ENCODE data around the gene ZNF134. TPM values are rescaled to one million over a fixed set of nuclear protein-coding genes. Genes with fewer than 3 reads are reported as not detected.

Gene ZNF134
- total RNA-seq, 1 donor from 2014 or later, result 15.9 TPM

- no peak for DNase-seq (ENCODE audit: low read depth in 2 of 2)
Observed at GRCh38 chr19:57637379-57637778, 23.3 kb downstream of the ZNF134 start.

DNA sequence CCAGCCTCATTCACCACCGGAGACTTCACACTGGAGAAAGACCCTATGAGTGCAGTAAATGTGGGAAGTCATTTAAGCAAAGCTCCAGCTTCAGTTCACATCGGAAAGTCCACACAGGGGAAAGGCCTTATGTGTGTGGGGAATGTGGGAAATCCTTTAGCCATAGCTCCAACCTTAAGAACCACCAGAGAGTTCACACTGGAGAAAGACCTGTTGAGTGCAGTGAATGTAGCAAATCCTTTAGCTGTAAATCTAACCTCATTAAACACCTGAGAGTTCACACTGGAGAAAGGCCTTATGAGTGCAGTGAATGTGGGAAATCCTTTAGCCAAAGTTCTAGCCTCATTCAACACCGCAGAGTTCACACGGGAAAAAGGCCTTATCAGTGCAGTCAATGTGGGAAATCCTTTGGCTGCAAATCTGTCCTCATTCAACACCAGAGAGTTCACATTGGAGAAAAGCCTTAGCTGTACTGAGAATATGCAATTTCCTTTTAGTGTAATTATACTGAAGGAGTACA lies 27.7 kb downstream of the ZNF134 start:
- DNase-seq (ENCODE audit: low read depth in 2 of 2), result no peak

DNA sequence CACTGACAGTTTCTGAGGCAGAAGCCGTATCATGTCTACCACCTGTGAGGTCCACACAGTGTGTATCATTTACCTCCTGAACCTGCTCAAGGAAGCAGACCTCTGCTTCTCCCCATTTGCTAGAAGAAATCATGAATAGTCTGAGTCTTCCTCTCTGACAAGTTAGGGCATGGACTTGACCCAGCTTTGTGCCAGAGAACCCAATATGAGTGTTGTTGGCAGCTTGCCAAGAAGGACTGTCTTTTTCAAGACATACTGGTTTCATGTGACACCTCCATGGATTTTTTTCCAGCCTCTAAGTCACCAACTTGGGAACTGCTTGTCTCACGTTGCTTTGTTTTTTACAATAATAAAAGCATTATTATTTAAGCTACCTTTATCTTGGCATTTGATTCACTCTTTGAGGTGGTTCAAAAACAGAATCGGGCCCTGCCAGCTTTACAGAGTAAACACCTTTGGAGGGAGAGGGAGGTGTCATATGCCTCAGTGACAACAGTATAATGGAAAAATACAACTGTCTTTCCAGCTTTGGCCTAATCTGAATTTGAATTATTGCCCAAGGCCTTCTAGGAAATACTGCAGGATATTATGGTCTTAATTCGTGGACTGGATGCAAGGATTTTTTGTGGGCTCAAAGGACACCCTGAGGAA lies 28.5 kb downstream of the ZNF134 start:
- no peak for DNase-seq (ENCODE audit: low read depth in 2 of 2)

DNA sequence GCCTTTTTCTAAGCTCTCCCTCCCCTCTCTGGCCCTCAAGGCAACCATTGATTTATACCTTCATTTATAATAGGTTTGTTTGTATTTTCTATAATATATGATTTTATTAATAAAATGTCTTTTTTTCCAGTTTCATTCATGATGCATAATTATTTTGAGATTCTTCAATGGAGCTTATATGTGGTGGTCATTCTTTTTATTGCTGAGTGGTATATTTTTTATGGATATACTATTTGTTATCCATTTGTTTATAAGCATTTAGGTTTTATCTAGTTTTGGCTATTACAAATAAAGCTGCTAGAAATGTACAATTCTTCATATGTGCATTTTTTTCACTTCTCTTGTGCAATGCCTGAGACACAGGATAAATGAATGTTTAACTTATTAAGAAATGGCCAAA lies 29.7 kb downstream of the ZNF134 start:
- DNase-seq (ENCODE audit: low read depth in 2 of 2), result no peak

DNA sequence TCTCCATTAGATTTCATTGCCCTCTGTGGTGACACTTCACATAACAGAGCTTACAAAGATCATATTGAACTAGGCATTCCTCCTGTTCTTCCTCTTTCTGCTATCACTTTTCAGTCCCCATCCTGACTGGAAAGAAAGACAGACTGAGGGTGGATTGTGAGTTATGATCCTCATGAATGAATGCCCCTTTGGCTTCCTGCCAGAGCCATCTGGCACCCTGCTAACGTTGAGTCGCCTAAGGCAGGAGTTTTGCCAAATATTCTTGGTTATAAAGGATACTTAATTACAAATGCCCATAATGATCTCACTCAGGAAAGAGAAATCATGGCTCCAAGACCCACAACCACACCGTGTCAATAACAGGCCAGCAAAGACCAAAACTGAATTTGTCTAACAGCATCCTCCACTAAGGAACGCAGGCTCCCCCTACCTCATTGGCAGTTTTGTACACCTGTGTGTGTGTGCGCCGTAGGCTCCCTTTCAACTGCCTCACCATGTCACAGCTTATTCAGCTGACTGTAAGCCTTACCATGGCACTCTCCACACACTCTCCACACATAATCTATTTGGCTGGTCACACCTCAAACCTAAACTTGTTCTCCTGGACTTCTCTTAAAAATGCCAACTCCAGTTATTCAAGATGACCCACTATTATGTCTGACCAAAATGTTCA lies 34.4 kb downstream of the ZNF134 start:
- DNase-seq (ENCODE audit: low read depth in 2 of 2), result no peak

- no peak for DNase-seq (ENCODE audit: low read depth in 2 of 2)
Observed at GRCh38 chr19:57651654-57651996, 37.6 kb downstream of the ZNF134 start.

- DNase-seq (ENCODE audit: low read depth in 2 of 2), result no peak
Observed at GRCh38 chr19:57653689-57654088, 39.6 kb downstream of the ZNF134 start.

DNA sequence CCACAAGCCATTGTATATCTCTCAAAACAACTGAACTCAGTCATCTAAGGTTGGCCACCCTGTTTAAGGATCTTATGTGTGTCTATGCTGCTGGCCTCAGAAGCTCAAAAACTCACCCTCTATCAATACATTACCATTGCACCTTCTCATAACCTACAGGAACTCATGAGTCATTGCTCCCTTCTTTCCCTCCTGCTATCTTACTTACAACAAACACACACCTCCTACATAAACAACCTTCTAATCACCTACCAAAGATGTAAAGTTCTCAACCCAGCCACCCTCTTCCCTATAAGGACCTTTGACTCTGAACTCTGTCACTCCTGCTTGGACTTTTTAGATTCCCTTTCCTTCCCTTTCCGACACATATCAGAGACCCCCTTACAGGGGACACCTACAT lies 41.4 kb downstream of the ZNF134 start:
- DNase-seq (ENCODE audit: low read depth in 2 of 2), result no peak

GRCh38 chr19:57656346-57656745 lies 42.3 kb downstream of the ZNF134 start:
- DNase-seq (ENCODE audit: low read depth in 2 of 2), result no peak

GRCh38 chr19:57664269-57665127 lies 50.5 kb downstream of the ZNF134 start:
- DNase-seq (ENCODE audit: low read depth in 2 of 2), result peak; percentile 26 to 32

GRCh38 chr19:57665261-57665806 lies 51.3 kb downstream of the ZNF134 start:
- no peak for DNase-seq (ENCODE audit: low read depth in 2 of 2)

GRCh38 chr19:57667228-57667627 lies 53.2 kb downstream of the ZNF134 start:
- no peak for DNase-seq (ENCODE audit: low read depth in 2 of 2)

DNA sequence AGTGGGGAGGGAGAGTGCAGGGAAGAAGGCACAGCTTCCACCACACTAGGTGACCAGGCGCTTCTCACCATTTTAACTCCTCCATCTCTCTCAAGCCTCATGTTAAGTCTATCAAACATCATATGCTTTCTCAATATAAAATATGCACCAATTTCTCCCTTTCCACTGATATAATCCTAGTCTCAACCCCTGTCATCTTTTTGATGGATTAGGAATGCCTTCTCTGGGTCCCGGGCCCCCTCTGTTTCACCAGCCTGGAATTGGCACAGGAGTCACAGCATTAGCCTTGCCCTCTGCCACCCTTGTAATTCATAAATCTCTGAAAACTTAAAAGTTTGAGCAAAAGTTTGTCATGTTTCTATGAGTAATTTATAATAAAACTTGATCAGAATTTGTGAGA lies 54.6 kb downstream of the ZNF134 start, which contains the start of gene ZSCAN4:
ZSCAN4 (plus strand) TSS at position 301 of the 400 bp plus-strand sequence. CDS start 7,211 bp downstream, outside the sequence.
- DNase-seq (ENCODE audit: low read depth in 2 of 2), result no peak

DNA sequence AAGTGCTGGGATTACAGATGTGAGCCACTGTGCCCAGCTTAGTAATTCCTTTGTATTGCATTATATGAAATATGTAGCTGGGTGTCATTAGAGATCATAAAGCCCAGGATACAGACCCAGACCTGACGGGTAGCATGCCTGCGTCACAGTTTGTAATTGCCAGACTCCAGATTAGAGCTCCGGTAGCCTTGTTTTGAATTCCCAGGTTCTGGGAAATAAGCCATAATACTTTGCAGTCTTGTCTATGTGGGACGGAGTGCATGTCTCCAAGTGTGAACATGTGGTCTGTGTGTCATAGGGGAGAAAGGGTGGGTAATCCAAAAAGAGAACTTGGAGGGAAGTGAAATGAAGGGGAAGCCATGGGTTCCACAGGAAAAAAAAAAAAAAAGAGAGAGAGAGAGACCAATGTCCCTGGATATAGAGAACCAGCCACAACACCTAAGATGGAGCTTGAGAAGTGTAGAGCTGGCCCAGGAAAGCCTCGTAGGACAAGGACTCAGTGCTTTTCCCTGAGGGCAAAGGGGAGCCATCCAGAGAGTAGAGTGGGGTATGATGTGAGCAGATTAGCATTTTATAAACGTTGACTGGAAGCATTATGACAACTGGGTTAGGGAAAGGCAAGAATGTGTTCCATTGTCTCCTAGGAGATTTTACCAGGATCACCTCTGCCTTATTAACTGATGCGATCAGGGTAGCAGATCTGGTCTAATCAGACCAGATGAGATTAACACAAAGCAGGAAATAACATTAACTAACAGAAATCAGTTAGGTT lies 57.3 kb downstream of the ZNF134 start:
- no peak for DNase-seq (ENCODE audit: low read depth in 2 of 2)

GRCh38 chr19:57672466-57672865 lies 58.4 kb downstream of the ZNF134 start:
- no peak for DNase-seq (ENCODE audit: low read depth in 2 of 2)

Other genes with a start within 250 kb of the ZNF134 start
- 8.1 and 11.3 TPM in 2 replicates for gene ZNF548, start 224.4 kb upstream of the ZNF134 start, total RNA-seq
- 6.8 and 10.9 TPM in 2 replicates for gene ZNF17, start 203.1 kb upstream of the ZNF134 start, total RNA-seq
- gene ZNF749, start 178.9 kb upstream of the ZNF134 start, total RNA-seq, result 6.5 and 8.7 TPM in 2 replicates
- under 0.01 and 0.40 TPM in 2 replicates for gene VN1R1, start 157.1 kb upstream of the ZNF134 start, total RNA-seq
- gene ZNF772, start 136.7 kb upstream of the ZNF134 start, total RNA-seq, result 10.9 and 12.9 TPM in 2 replicates
- 7.0 and 9.7 TPM in 2 replicates for gene ZNF419, start 126.5 kb upstream of the ZNF134 start, total RNA-seq
- gene ZNF773, start 114.3 kb upstream of the ZNF134 start, total RNA-seq, result 6.1 and 9.9 TPM in 2 replicates
- gene ZNF549, start 86.9 kb upstream of the ZNF134 start, total RNA-seq, result 3.3 and 4.4 TPM in 2 replicates
- 3.7 and 6.2 TPM in 2 replicates for gene ZNF550, start 54.4 kb upstream of the ZNF134 start, total RNA-seq
- 3.7 and 5.4 TPM in 2 replicates for gene ZNF416, start 35.3 kb upstream of the ZNF134 start, total RNA-seq
- gene ZIK1, start 30.1 kb upstream of the ZNF134 start, total RNA-seq, result 3.9 and 4.6 TPM in 2 replicates
- 2.6 and 3.3 TPM in 2 replicates for gene ZNF530, start 14.4 kb upstream of the ZNF134 start, total RNA-seq
- gene ZNF211, start 18.9 kb downstream of the ZNF134 start, total RNA-seq, result 7.4 and 9.9 TPM in 2 replicates
- gene ZSCAN4, start 54.7 kb downstream of the ZNF134 start, total RNA-seq, result not detected in 2 replicates
- 5.4 and 6.3 TPM in 2 replicates for gene ZNF551, start 67.7 kb downstream of the ZNF134 start, total RNA-seq
- gene ZNF154, start 95.0 kb downstream of the ZNF134 start, total RNA-seq, result under 0.01 and 0.99 TPM in 2 replicates
- gene ZNF671, start 113.4 kb downstream of the ZNF134 start, total RNA-seq, result 4.1 and 7.1 TPM in 2 replicates
- gene ZNF776, start 132.6 kb downstream of the ZNF134 start, total RNA-seq, result 12.9 and 16.9 TPM in 2 replicates
- 8.5 and 15.7 TPM in 2 replicates for gene ZNF586, start 155.4 kb downstream of the ZNF134 start, total RNA-seq
- gene ZNF552, start 200.7 kb downstream of the ZNF134 start, total RNA-seq, result 4.6 and 8.5 TPM in 2 replicates
- 10.9 and 25.0 TPM in 2 replicates for gene ZNF587B, start 216.1 kb downstream of the ZNF134 start, total RNA-seq
- gene ZNF587, start 235.6 kb downstream of the ZNF134 start, total RNA-seq, result 10.5 and 14.9 TPM in 2 replicates

Data from lung microvascular endothelial cell (primary cell).